WERI-Rb-1 (cell line): Measurements from ENCODE around the gene TMPRSS15.
A peak's percentile ranks its signal among the peaks of the same experiment; 100 is the strongest.
"Not testable (repeated sequence)": the region's sequence is repeated elsewhere in the genome, so short reads cannot be mapped to it uniquely, and the experiment has no call there.

Experiments used
- DNase-seq: peaks from one replicate; pipeline ENCODE4 v3.0.0-alpha.2; 2020
- H3K27ac ChIP-seq: fragments of 250-450 bp; sonication (Bioruptor Pico); 2 replicates; pipeline ENCODE4 v1.5.1; 2020; ENCODE audit warnings: mild to moderate bottlenecking, moderate library complexity
- H3K27me3 ChIP-seq: fragments of 250-450 bp; sonication (Bioruptor Pico); 2 replicates; pipeline ENCODE4 v1.5.1; 2021; ENCODE audit warnings: mild to moderate bottlenecking, low read depth, moderate library complexity; ENCODE audit not compliant: insufficient read depth, severe bottlenecking
- H3K36me3 ChIP-seq: fragments of 250-450 bp; sonication (Bioruptor Pico); 2 replicates; pipeline ENCODE4 v1.5.1; 2020; ENCODE audit warnings: mild to moderate bottlenecking, moderate library complexity
- H3K4me3 ChIP-seq: 2 replicates; pipeline ENCODE4 v1.5.1; 2011; ENCODE audit warnings: low read depth, mild to moderate bottlenecking, control low read depth, low read length
- H3K9me3 ChIP-seq: fragments of 250-450 bp; sonication (Bioruptor Pico); 2 replicates; pipeline ENCODE4 v1.5.1; 2021; ENCODE audit warnings: mild to moderate bottlenecking, moderate library complexity; ENCODE audit not compliant: severe bottlenecking
- TF ChIP-seq, protein P1 (sequence below): IDR thresholded peaks from 2 replicates; pipeline ENCODE4 v1.5.1; 2011; ENCODE audit warnings: low read depth, mild to moderate bottlenecking, control low read depth, inconsistent platforms, low read length

TMPRSS15 gene

DNA sequence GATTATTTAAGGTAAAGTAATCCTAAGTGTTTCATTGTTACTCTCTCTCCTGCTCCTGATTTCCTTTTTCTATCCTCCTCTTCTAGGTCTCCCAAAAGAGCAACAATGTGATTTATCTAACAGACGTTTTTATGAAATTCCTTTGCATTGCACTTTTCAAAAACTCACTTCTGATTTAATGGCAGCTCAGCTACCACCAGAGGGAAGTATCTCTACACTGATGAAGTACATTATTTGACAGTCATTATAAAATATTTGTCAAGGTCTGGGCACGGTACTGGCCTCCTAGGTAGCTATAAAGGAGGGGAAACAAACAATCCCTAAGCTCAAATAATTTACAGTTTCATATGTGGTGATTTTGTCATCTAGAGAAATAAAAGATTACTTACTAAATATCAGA is 15.6 kb downstream of the TMPRSS15 start:
- Histone ChIP-seq H3K9me3 (no peaks in the 10 kb centered on the region), H3K36me3 (no peaks in the 10 kb centered on the region), H3K4me3 (no peak overlapping the region), H3K27ac (no peak overlapping the region), H3K27me3 (no peaks in the 10 kb centered on the region)
- TF ChIP-seq, protein P1, sequence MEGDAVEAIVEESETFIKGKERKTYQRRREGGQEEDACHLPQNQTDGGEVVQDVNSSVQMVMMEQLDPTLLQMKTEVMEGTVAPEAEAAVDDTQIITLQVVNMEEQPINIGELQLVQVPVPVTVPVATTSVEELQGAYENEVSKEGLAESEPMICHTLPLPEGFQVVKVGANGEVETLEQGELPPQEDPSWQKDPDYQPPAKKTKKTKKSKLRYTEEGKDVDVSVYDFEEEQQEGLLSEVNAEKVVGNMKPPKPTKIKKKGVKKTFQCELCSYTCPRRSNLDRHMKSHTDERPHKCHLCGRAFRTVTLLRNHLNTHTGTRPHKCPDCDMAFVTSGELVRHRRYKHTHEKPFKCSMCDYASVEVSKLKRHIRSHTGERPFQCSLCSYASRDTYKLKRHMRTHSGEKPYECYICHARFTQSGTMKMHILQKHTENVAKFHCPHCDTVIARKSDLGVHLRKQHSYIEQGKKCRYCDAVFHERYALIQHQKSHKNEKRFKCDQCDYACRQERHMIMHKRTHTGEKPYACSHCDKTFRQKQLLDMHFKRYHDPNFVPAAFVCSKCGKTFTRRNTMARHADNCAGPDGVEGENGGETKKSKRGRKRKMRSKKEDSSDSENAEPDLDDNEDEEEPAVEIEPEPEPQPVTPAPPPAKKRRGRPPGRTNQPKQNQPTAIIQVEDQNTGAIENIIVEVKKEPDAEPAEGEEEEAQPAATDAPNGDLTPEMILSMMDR: no peak
- no peak for DNase-seq

DNA sequence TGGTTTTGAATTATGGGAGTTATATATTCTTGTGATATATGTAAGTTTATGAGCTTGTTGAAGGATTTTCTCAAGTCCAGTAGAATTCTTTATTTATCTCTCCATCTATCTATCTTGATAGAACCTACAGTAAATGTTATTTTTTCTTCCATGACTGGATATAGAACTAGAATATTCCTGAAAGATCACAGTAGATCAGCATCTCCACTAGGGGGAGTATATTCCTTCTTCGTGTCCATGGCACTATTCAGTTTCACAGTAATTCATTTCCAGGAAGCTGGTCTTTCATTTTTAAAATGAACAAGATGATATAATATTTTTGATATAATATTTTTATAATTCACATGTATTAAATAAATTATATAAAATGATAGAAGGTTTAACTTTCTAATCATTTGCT is 18.8 kb downstream of the TMPRSS15 start:
- Histone ChIP-seq H3K36me3 (no peaks in the 10 kb centered on the region), H3K27ac (no peak overlapping the region), H3K4me3 (no peak overlapping the region), H3K27me3 (no peaks in the 10 kb centered on the region), H3K9me3 (no peaks in the 10 kb centered on the region)
- no peak for DNase-seq
- TF ChIP-seq, protein P1: peak; percentile 36; the same call in 1 of the 2 replicates

DNA sequence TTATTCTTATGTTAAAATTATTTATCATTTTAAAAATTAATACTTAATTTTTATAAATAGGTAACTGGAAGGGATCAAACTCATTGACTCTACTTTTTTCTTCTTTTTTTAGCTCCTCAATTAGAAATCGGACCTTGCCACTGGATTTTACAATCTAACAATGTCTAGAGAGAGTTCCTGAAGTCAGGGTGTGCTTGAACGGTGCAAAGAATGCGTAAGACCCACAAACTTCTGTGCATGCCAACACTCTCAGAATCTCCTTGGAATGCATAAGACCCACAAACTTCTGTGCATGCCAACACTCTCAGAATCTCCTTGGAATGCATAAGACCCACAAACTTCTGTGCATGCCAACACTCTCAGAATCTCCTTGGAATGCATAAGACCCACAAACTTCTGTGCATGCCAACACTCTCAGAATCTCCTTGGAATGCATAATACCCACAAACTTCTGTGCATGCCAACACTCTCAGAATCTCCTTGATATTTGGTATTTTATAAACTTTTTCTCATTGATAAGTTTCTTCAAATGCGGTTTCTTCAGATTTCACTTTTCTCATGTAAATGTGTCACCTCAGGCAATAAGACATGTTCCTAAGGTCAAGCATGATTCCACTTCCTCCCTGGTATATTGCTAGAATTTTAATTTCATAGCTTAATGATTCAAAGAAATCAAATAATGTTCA is 20.5 kb downstream of the TMPRSS15 start:
- not testable (repeated sequence) for H3K4me3 ChIP-seq, H3K27me3 ChIP-seq, H3K9me3 ChIP-seq, H3K36me3 ChIP-seq, DNase-seq, H3K27ac ChIP-seq

DNA sequence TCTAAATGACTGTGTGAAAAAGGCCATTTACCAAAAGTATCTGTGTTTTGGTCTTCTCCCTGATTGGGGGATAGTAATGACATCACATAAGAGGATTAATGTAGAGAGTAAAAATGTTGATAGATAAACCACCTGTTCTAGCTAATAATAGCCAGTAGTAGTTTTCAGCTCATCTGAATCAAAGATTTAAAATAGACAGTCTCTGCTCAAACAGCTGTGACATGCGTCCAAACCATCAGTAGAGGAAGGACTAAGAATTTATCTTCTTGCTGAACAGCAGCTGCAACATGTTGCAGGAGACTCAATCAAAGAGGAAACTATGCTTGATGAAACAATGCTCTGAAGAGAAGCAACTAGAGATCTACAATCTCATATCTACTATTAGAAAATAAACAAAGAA is 21.4 kb downstream of the TMPRSS15 start:
- H3K36me3 ChIP-seq: no peaks in the 10 kb centered on the region
- DNase-seq: no peak
- H3K27me3 ChIP-seq: no peaks in the 10 kb centered on the region
- no peak overlapping the region for H3K4me3 ChIP-seq
- no peaks in the 10 kb centered on the region for H3K9me3 ChIP-seq
- TF ChIP-seq, protein P1: no peak
- no peak overlapping the region for H3K27ac ChIP-seq

DNA sequence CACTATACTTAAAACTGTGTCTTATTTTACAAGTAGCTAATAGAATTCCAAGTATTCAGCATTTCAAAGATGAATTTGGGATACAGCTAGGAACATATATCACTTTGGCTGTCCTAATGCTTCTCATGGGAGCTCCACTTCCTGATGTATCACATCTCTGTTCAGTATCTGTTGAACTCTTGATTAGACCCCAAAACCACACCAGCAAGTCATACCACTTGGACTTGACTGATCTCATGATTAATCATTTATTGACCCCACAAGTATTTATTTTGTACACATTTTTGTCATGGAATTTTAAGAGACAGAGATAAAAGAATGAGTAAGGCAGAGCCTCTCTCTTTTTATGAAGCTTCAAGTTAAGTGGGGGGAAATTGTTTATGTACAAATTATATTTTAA is 30.0 kb downstream of the TMPRSS15 start:
- no peak overlapping the region for H3K27ac ChIP-seq

DNA sequence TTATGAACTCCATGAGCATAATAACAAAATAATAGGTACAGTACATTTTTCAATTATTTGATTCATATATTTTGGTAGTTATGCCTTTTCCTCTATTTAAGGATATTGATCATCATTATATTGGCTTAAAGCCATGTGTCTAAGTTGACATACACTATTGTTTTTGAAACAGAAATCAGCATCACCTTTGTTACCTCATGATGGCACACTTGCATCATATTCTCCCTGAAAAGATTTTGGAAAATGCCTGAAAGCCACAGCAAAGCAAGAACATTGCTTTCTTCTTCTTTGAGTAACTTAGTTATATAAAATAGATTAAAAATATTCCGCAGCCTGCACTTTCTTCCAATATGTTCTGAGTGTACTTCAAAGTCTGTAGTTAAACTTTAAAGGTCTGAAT is 33.3 kb downstream of the TMPRSS15 start:
- no peaks in the 10 kb centered on the region for H3K27me3 ChIP-seq
- DNase-seq: no peak
- no peak overlapping the region for H3K27ac ChIP-seq
- H3K9me3 ChIP-seq: no peaks in the 10 kb centered on the region
- H3K4me3 ChIP-seq: no peak overlapping the region
- TF ChIP-seq, protein P1: no peak
- no peaks in the 10 kb centered on the region for H3K36me3 ChIP-seq

More for the DNA sequence above, 30.0 kb downstream of the TMPRSS15 start:
- TF ChIP-seq, protein P1: no peak
- Histone ChIP-seq H3K27me3 (no peaks in the 10 kb centered on the region), H3K4me3 (no peak overlapping the region), H3K36me3 (no peaks in the 10 kb centered on the region), H3K9me3 (no peaks in the 10 kb centered on the region)
- no peak for DNase-seq
